PC-3 (cell line): ENCODE data around the gene OVCA2. TPM values are rescaled to one million over a fixed set of nuclear protein-coding genes. Genes with fewer than 3 reads are reported as not detected.

Experiments
- ATAC-seq: fragments of 200-7000 bp; cut with Tn5 transposase; 2 replicates; pipeline ENCODE4 v1.9.1; 2020; ENCODE audit warnings: mild to moderate bottlenecking, moderate library complexity
- BruUV-seq: library from RNA; stranded (reverse); fragments of 400-500 nt; replicated peaks from 2 replicates; lab custom pipeline; 2021; lab: Mats Ljungman, UMichigan
- CTCF ChIA-PET: fragments of 300-600 bp; sonication (Branson Sonifier 250); formaldehyde crosslinking; loops from one replicate; lab custom pipeline; 2022; ENCODE audit warnings: antibody characterized with exemption; lab: Charles Lee
- POLR2A ChIA-PET: fragments of 300-600 bp; sonication (Branson Sonifier 250); formaldehyde crosslinking; loops from one replicate; lab custom pipeline; 2022; ENCODE audit warnings: antibody characterized with exemption; ENCODE audit not compliant: unreplicated experiment; lab: Charles Lee
- DNase-seq: peaks from one replicate; pipeline ENCODE4 v3.0.0-alpha.2; 2015
- H2AFZ ChIP-seq: fragments of 300-600 bp; sonication (generic); 2 replicates; pipeline ENCODE4 v1.6.0; 2016; ENCODE audit warnings: antibody characterized with exemption, low read length
- H3F3A ChIP-seq: fragments of 300-600 bp; sonication (generic); one replicate; pipeline ENCODE4 v1.6.0; 2017; ENCODE audit warnings: antibody characterized with exemption, low read length, control low read depth, mild to moderate bottlenecking; ENCODE audit not compliant: unreplicated experiment
- H3K27ac ChIP-seq: fragments of 300-600 bp; sonication (generic); 2 replicates; pipeline ENCODE4 v1.5.1; 2016; ENCODE audit warnings: mild to moderate bottlenecking, low read length
- H3K27me3 ChIP-seq: fragments of 300-600 bp; sonication (generic); 2 replicates; pipeline ENCODE4 v1.6.1; 2016; ENCODE audit warnings: low read length, mixed read lengths
- H3K36me3 ChIP-seq: fragments of 300-600 bp; sonication (generic); 2 replicates; pipeline ENCODE4 v1.6.1; 2016; ENCODE audit warnings: low read depth, mixed run types, low read length, mixed read lengths
- H3K4me1 ChIP-seq: fragments of 300-600 bp; sonication (generic); 2 replicates; pipeline ENCODE4 v1.5.1; 2016; ENCODE audit warnings: low read length; ENCODE audit not compliant: insufficient read depth
- H3K4me2 ChIP-seq: fragments of 300-600 bp; sonication (generic); 2 replicates; pipeline ENCODE4 v1.6.0; 2016; ENCODE audit warnings: low read length
- H3K4me3 ChIP-seq: fragments of 300-600 bp; sonication (generic); 2 replicates; pipeline ENCODE4 v1.5.1; 2016; ENCODE audit warnings: mild to moderate bottlenecking, low read length, mixed read lengths
- H3K79me2 ChIP-seq: fragments of 300-600 bp; sonication (generic); 2 replicates; pipeline ENCODE4 v1.6.1; 2017; ENCODE audit warnings: low read length, mixed read lengths
- H3K9ac ChIP-seq: fragments of 300-600 bp; sonication (generic); 2 replicates; pipeline ENCODE4 v1.6.0; 2016; ENCODE audit warnings: mild to moderate bottlenecking, low read length
- H3K9me2 ChIP-seq: fragments of 300-600 bp; sonication (generic); replicated peaks from 2 replicates; pipeline ENCODE4 v1.6.1; 2016; ENCODE audit warnings: mixed run types, low read length, mixed read lengths
- H3K9me3 ChIP-seq: fragments of 300-600 bp; sonication (generic); 2 replicates; pipeline ENCODE4 v1.6.1; 2016; ENCODE audit warnings: low read length, mixed read lengths
- H4K20me1 ChIP-seq: fragments of 300-600 bp; sonication (generic); 2 replicates; pipeline ENCODE4 v1.6.1; 2016; ENCODE audit warnings: low read length, mixed read lengths
- CTCF ChIP-seq: fragments of 300-600 bp; sonication (generic); conservative IDR thresholded peaks from 2 replicates; pipeline ENCODE4 v1.5.1; 2017; ENCODE audit warnings: antibody characterized with exemption, low read depth, mild to moderate bottlenecking, low read length
- EZH2 ChIP-seq: fragments of 300-600 bp; sonication (generic); IDR thresholded peaks from one replicate; pipeline ENCODE4 v1.6.1; 2017; ENCODE audit warnings: antibody characterized with exemption, mild to moderate bottlenecking, low read length; ENCODE audit not compliant: unreplicated experiment
- EZH2phosphoT487 ChIP-seq: fragments of 300-600 bp; sonication (generic); IDR thresholded peaks from 2 replicates; pipeline ENCODE4 v1.6.1; 2018; ENCODE audit warnings: mild to moderate bottlenecking, antibody characterized with exemption, low read length, borderline replicate concordance
- intact Hi-C: fragments of 100-400 bp; cut with micrococcal nuclease; formaldehyde crosslinking; loops from 2 replicates; pipeline ENCODE4 v1.9.0; 2023
- total RNA-seq: library from RNA; depleted of rRNA; stranded (reverse); fragments of >200 nt; gene quantifications from 2 replicates; pipeline ENCODE4 v1.2.3, GENCODE V29; 2014

OVCA2 gene
- total RNA-seq, 1 experiment from 2014 or later, result 58.6 TPM

DNA sequence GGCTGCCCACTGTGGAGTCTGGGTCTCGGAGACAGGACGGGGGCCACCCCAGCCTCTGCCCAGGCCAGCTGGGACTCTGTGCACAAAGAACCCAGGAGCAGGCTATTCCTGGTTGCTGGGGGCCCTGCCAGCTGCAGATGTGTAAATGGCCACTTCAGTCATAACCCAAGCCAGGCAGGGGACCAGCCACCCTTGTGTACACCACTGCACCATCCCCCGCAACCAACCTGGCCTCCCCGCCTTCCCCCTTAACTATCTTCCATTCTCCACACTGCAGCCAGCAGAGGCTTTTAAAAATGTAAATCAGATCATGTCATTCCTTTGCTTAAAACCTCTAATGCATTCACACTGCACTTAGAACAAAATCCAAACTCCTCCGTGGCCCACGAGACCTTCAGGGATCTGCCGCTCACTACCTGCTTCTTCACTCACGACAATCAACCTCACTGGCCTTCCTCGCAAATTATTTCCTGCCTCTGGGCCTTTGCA is 45.0 kb upstream of the OVCA2 start:
- POLR2A ChIA-PET, result no interaction called here
- intact Hi-C loops, result no loop called here
- peak overlapping the region; percentile 74 for H3K4me2 ChIP-seq
- peaks cover 8% of the 10 kb centered on the region; the same call in 1 of the 2 replicates for H3K79me2 ChIP-seq
- H3K4me3 ChIP-seq, result no peak overlapping the region
- no peaks in the 10 kb centered on the region for H3K9me2 ChIP-seq
- ATAC-seq, result no peak
- CTCF ChIA-PET, result no interaction called here
- H3K4me1 ChIP-seq, result peaks cover 12% of the 10 kb centered on the region
- H3K27ac ChIP-seq, result peak overlapping the region; percentile 87
- H4K20me1 ChIP-seq, result no peaks in the 10 kb centered on the region
- BruUV-seq, result no TSS peak
- H3F3A ChIP-seq, result no peaks in the 10 kb centered on the region
- no peaks in the 10 kb centered on the region for H3K27me3 ChIP-seq
- H3K9ac ChIP-seq, result no peak overlapping the region
- H3K9me3 ChIP-seq, result no peaks in the 10 kb centered on the region
- no peak for DNase-seq
- TF ChIP-seq CTCF (no peak), EZH2 (no peak), EZH2phosphoT487 (no peak)
- H2AFZ ChIP-seq, result no peak overlapping the region
- H3K36me3 ChIP-seq, result no peaks in the 10 kb centered on the region

- peak overlapping the region; percentile 47; the same call in 1 of the 2 replicates for H3K4me3 ChIP-seq
- peak overlapping the region; percentile 74 for H3K4me2 ChIP-seq
- TF ChIP-seq CTCF, result 0 out of 2 replicates have a peak, but pooled peaks have one; percentile 6
- TF ChIP-seq EZH2, result no peak
- BruUV-seq, result no TSS peak
- peaks cover 8% of the 10 kb centered on the region; the same call in 1 of the 2 replicates for H3K79me2 ChIP-seq
- H3K4me1 ChIP-seq, result peaks cover 12% of the 10 kb centered on the region
- no peaks in the 10 kb centered on the region for H3K27me3 ChIP-seq
- no peaks in the 10 kb centered on the region for H4K20me1 ChIP-seq
- no peaks in the 10 kb centered on the region for H3F3A ChIP-seq
- peak; percentile 85 for DNase-seq
- H3K9me3 ChIP-seq, result no peaks in the 10 kb centered on the region
- no peaks in the 10 kb centered on the region for H3K9me2 ChIP-seq
- intact Hi-C loops, result no loop called here
- H3K9ac ChIP-seq, result peak overlapping the region; percentile 47
- CTCF ChIA-PET, result no interaction called here
- peak; percentile 62 for ATAC-seq
- POLR2A ChIA-PET, result no interaction called here
- H3K27ac ChIP-seq, result peak overlapping the region; percentile 87
- H2AFZ ChIP-seq, result peak overlapping the region; percentile 42; the same call in 1 of the 2 replicates
- H3K36me3 ChIP-seq, result no peaks in the 10 kb centered on the region
Observed at GRCh38 chr17:1997289-1997926, 44.4 kb upstream of the OVCA2 start.
